Activated T-helper 9 cell treated with anti-CD3 and anti-CD28 coated beads, Interleukin-2, amount 50 U/mL, for 16 hours (primary cell): ENCODE results near the gene TNPO3.

Source experiments
- DNase-seq: peaks from one replicate; pipeline ENCODE4 v3.0.0-alpha.2; 2020; ENCODE audit warnings: low read depth

TNPO3 gene

GRCh38 chr7:129054438-129055293 lies at the start of gene TNPO3:
Gene TNPO3, minus strand, starts transcription at chr7:129055111. Its CDS starts 341 bp downstream, at chr7:129054770.
- peak; percentile 83 for DNase-seq

- no peak for DNase-seq
Measured at GRCh38 chr7:129103561-129104324, 48.8 kb upstream of the TNPO3 start.

GRCh38 chr7:129101746-129102145 lies 46.8 kb upstream of the TNPO3 start:
- no peak for DNase-seq

GRCh38 chr7:129100827-129101166 lies 45.9 kb upstream of the TNPO3 start:
- no peak for DNase-seq

- DNase-seq, result no peak
Measured at GRCh38 chr7:129098409-129099084, 43.6 kb upstream of the TNPO3 start.

- DNase-seq, result no peak
Measured at GRCh38 chr7:129095258-129095657, 40.3 kb upstream of the TNPO3 start.

GRCh38 chr7:129094501-129094900 lies 39.6 kb upstream of the TNPO3 start:
- no peak for DNase-seq

GRCh38 chr7:129093867-129094456 lies 39.1 kb upstream of the TNPO3 start:
- DNase-seq, result no peak

- peak; percentile 74 for DNase-seq
Measured at GRCh38 chr7:129091484-129092002, 36.6 kb upstream of the TNPO3 start.

- DNase-seq, result no peak
Measured at GRCh38 chr7:129090300-129090907, 35.5 kb upstream of the TNPO3 start.

GRCh38 chr7:129089521-129090212 lies 34.8 kb upstream of the TNPO3 start:
- DNase-seq, result no peak

GRCh38 chr7:129084801-129085551 lies 30.1 kb upstream of the TNPO3 start:
- no peak for DNase-seq

GRCh38 chr7:129083525-129083924 lies 28.6 kb upstream of the TNPO3 start:
- DNase-seq, result no peak

- no peak for DNase-seq
Measured at GRCh38 chr7:129078455-129078854, 23.5 kb upstream of the TNPO3 start.

GRCh38 chr7:129076886-129077285 lies 22.0 kb upstream of the TNPO3 start:
- DNase-seq, result no peak

- no peak for DNase-seq
Measured at GRCh38 chr7:129074994-129075393, 20.1 kb upstream of the TNPO3 start.

GRCh38 chr7:129074361-129074871 lies 19.5 kb upstream of the TNPO3 start:
- DNase-seq, result no peak

- no peak for DNase-seq
Measured at GRCh38 chr7:129073738-129074137, 18.8 kb upstream of the TNPO3 start.

GRCh38 chr7:129073204-129073603 lies 18.3 kb upstream of the TNPO3 start:
- DNase-seq, result no peak

- no peak for DNase-seq
Measured at GRCh38 chr7:129072479-129073011, 17.6 kb upstream of the TNPO3 start.
